ENCODE data around the gene COL27A1. TPM values are rescaled to one million over a fixed set of nuclear protein-coding genes. Genes with fewer than 3 reads are reported as not detected.

Gene COL27A1
- total RNA-seq, 1 donor from 2014 or later, result 1.3 TPM

GRCh38 chr9:114361542-114361941 lies 206.2 kb downstream of the COL27A1 start:
- Histone ChIP-seq H3K27me3 (ENCODE audit: control insufficient read depth, insufficient read depth, low read length) (no peaks in the 10 kb centered on the region), H3K36me3 (ENCODE audit: control insufficient read depth, insufficient read depth, low read length) (peaks cover 21% of the 10 kb centered on the region), H3K4me3 (ENCODE audit: low read depth, low read length) (no peak overlapping the region)
- no peak for TF ChIP-seq CTCF (IDR thresholded peaks at IDR 0.05; ENCODE audit: insufficient read depth, low read length, severe bottlenecking)
- DNase-seq (ENCODE audit: low read depth), result no peak
- FAIRE-seq, result no peak

Other genes starting within 250 kb of the COL27A1 start
- not detected in 2 replicates for gene AMBP, start 77.2 kb upstream of the COL27A1 start, total RNA-seq
- 0.26 TPM in 1 of 2 replicates, not detected in the other for gene KIF12, start 56.2 kb upstream of the COL27A1 start, total RNA-seq
- not detected in 2 replicates for gene ORM1, start 167.6 kb downstream of the COL27A1 start, total RNA-seq
- gene ORM2, start 174.3 kb downstream of the COL27A1 start, total RNA-seq, result not detected in 2 replicates
- 2.6 and 3.7 TPM in 2 replicates for gene AKNA, start 232.4 kb downstream of the COL27A1 start, total RNA-seq